Lung (tissue), 12 donors: Measurements from ENCODE around the gene LAPTM4A. TPM values are rescaled to one million over a fixed set of nuclear protein-coding genes. Genes with fewer than 3 reads are reported as not detected.

ENCODE experiments used
- ATAC-seq: fragments of 200-7000 bp; cut with Tn5 transposase; one replicate; pipeline ENCODE4 v1.9.1; 2020; ENCODE audit warnings: moderate number of reproducible peaks; ENCODE audit not compliant: insufficient read depth, low FRiP score
- DNase-seq, 3 donors: peaks; one replicate each; pipeline ENCODE4 v3.0.0-alpha.2; 2013 to 2017
- H3K27ac ChIP-seq, 2 donors: one replicate each; pipeline ENCODE4 v1.5.1; 2013; ENCODE audit warnings: mild to moderate bottlenecking in 2 of 2, moderate library complexity in 2 of 2, control low read depth in 1 of 2, inconsistent platforms in 1 of 2, low read depth in 1 of 2, low read length in 1 of 2
- H3K27me3 ChIP-seq, 3 donors: one replicate each; pipeline ENCODE4 v1.5.1; 2013; ENCODE audit warnings: low read length in 2 of 3; ENCODE audit not compliant: control insufficient read depth in 3 of 3, insufficient read depth in 3 of 3
- H3K36me3 ChIP-seq, 4 donors: one replicate each; pipeline ENCODE4 v1.5.1; 2013; ENCODE audit warnings: low read length in 4 of 4, mild to moderate bottlenecking in 1 of 4, moderate library complexity in 1 of 4; ENCODE audit not compliant: control insufficient read depth in 4 of 4, insufficient read depth in 4 of 4
- H3K4me1 ChIP-seq, 5 donors: one replicate each; pipeline ENCODE4 v1.5.1; 2013; ENCODE audit warnings: low read length in 5 of 5, mild to moderate bottlenecking in 2 of 5, moderate library complexity in 1 of 5; ENCODE audit not compliant: control insufficient read depth in 5 of 5, insufficient read depth in 5 of 5
- H3K4me3 ChIP-seq: one replicate; pipeline ENCODE4 v1.5.1; 2013; ENCODE audit warnings: mild to moderate bottlenecking, control low read depth, moderate library complexity
- H3K9ac ChIP-seq, 2 donors: one replicate each; pipeline ENCODE4 v1.5.1; 2013; ENCODE audit warnings: low read length in 2 of 2, control low read depth in 1 of 2; ENCODE audit not compliant: insufficient read depth in 1 of 2
- H3K9me3 ChIP-seq, 4 donors: one replicate each; pipeline ENCODE4 v1.5.1; 2013; ENCODE audit warnings: low read length in 3 of 4, mild to moderate bottlenecking in 1 of 4, moderate library complexity in 1 of 4; ENCODE audit not compliant: control insufficient read depth in 4 of 4, insufficient read depth in 3 of 4
- CTCF ChIP-seq: IDR thresholded peaks from 2 replicates; pipeline ENCODE4 v1.5.1; 2012; ENCODE audit warnings: mild to moderate bottlenecking; ENCODE audit errors: control extremely low read depth, extremely low read depth
- WGBS, 2 donors: extraction: QIAGEN DNeasy Blood & Tissue Kit; methylation state at CpG; one replicate each; pipeline ENCODE4 v1.1.7; 2013; 5-methylcytosine and 5-hydroxymethylcytosine counted together
- polyA plus RNA-seq, 2 donors: library from polyadenylated mRNA; stranded (reverse); fragments of 200-250 nt; gene quantifications; one replicate each; pipeline ENCODE4 v1.2.1, GENCODE V29; 2013
- total RNA-seq, 2 donors: library from RNA; depleted of rRNA in 1 of 2; stranded (reverse); fragments of >200 nt in 1 of 2; gene quantifications; one replicate each; pipeline ENCODE4 v1.2.1, GENCODE V29; 2014 to 2021
- donor health status: control.
- donor health status: control.
- donor health status: Bipolar disorder and iron deficiency.
- donor health status: healthy.
- donor health status: DM: yes; HTN: yes; CAD: no.

Gene LAPTM4A
- total and polyA plus RNA-seq, 4 donors: 155 to 236 (median 204) TPM

DNA sequence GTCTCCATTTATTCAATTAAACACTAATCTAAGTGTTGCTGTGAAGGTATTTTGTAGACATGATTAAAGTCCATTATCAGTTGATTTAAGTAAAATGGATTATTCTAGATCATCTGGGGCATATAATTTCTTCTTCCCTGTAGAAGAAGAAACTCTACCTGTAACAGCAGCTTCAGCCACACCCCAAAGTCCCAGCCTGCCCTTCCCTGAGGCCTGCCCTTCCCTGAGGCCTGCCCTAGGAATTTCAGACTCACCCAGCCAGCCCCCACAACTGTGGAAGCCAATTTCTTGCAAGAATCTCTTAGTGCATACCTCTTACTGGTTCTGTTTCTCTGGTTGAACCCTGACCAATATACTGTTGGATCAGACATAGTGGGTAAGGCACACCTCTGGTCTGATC is 13.4 kb upstream of the LAPTM4A start:
- Histone ChIP-seq H3K27me3 (no peaks in the 10 kb centered on the region), H3K27ac (no peak overlapping the region), H3K9me3 (no peaks in the 10 kb centered on the region), H3K4me3 (no peak overlapping the region), H3K9ac (no peak overlapping the region), H3K36me3 (no peaks in the 10 kb centered on the region), H3K4me1 (peaks cover 0 to 20% (median 7%) of the 10 kb centered on the region in 5 donors)
- DNase-seq (no peak), ATAC-seq (no peak)
- TF ChIP-seq CTCF: no peak

DNA sequence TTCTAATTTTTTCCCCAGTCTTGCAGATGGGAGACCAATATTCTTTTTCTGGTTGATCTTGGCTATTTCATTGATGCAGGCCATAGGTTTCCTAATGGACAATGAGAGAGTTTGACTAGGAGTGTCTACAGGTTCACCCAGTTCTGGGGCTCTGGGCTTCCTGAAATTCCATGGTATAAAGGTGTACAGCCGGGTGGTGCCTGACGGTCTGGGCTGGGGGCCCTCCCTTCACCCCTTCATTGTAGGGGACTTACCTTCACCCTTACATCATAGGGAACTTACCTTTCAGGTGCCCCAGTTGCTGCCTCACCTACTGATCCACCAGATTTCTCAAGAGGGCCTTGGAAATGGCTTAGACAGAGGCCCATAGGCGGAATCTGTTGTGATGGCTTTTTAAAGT is 13.0 kb upstream of the LAPTM4A start:
- Histone ChIP-seq H3K4me3 (no peak overlapping the region), H3K27ac (no peak overlapping the region), H3K9ac (no peak overlapping the region), H3K27me3 (no peaks in the 10 kb centered on the region), H3K4me1 (peaks cover 0 to 20% (median 7%) of the 10 kb centered on the region in 5 donors), H3K36me3 (no peaks in the 10 kb centered on the region), H3K9me3 (no peaks in the 10 kb centered on the region)
- DNase-seq (no peak), ATAC-seq (no peak)
- TF ChIP-seq CTCF: no peak
- WGBS, 2 donors: 96% methylated on average over 3 of the region's 3 CpGs

- no peak for TF ChIP-seq CTCF
- ATAC-seq: no peak
- H3K9ac ChIP-seq: no peak overlapping the region
- no peaks in the 10 kb centered on the region for H3K27me3 ChIP-seq
- peak; percentile 19 to 76 (median 54) for DNase-seq
- H3K36me3 ChIP-seq: no peaks in the 10 kb centered on the region
- no peak overlapping the region for H3K4me3 ChIP-seq
- H3K4me1 ChIP-seq: peaks cover 0 to 13% (median 5%) of the 10 kb centered on the region in 5 donors
- no peaks in the 10 kb centered on the region for H3K9me3 ChIP-seq
- 75 to 85% methylated on average over 11 of the region's 11 CpGs for WGBS, 2 donors
- H3K27ac ChIP-seq: no peak overlapping the region
These were observed 11.5 kb upstream of the LAPTM4A start for GRCh38 chr2:20062615-20063545.

- no peak for TF ChIP-seq CTCF
These were observed 10.5 kb upstream of the LAPTM4A start for GRCh38 chr2:20061940-20062339.

More at GRCh38 chr2:20061940-20062339, 10.5 kb upstream of the LAPTM4A start:
- H3K9ac ChIP-seq: no peak overlapping the region
- WGBS, 2 donors: 97% methylated on average over 5 of the region's 5 CpGs
- H3K36me3 ChIP-seq: no peaks in the 10 kb centered on the region
- no peak overlapping the region for H3K4me3 ChIP-seq
- ATAC-seq: no peak
- no peaks in the 10 kb centered on the region for H3K9me3 ChIP-seq
- DNase-seq: no peak
- H3K27ac ChIP-seq: no peak overlapping the region
- peaks cover 0 to 13% (median 5%) of the 10 kb centered on the region in 5 donors for H3K4me1 ChIP-seq
- no peaks in the 10 kb centered on the region for H3K27me3 ChIP-seq
